Daoy (cell line): Measurements from ENCODE around the gene COL26A1. TPM values are rescaled to one million over a fixed set of nuclear protein-coding genes. Genes with fewer than 3 reads are reported as not detected.
"Not testable (repeated sequence)": the region's sequence is repeated elsewhere in the genome, so short reads cannot be mapped to it uniquely, and the experiment has no call there.

Experiments used
- DNase-seq: peaks from one replicate; pipeline ENCODE4 v3.0.0-alpha.2; 2015; ENCODE audit warnings: low read depth
- total RNA-seq: library from RNA; depleted of rRNA; stranded (reverse); fragments of >200 nt; shearing (Covaris generic); gene quantifications from 2 replicates; pipeline ENCODE4 v1.2.3, GENCODE V29; 2014

The COL26A1 gene
- total RNA-seq, 1 experiment from 2014 or later, result 0.11 TPM

- peak; percentile 56 for DNase-seq
Measured at GRCh38 chr7:101494602-101495329, 132.1 kb downstream of the COL26A1 start.

GRCh38 chr7:101496017-101496416 is 133.3 kb downstream of the COL26A1 start:
- DNase-seq, result peak; percentile 56

GRCh38 chr7:101501351-101501750 is 138.7 kb downstream of the COL26A1 start:
- no peak for DNase-seq

- DNase-seq, result no peak
Measured at GRCh38 chr7:101502466-101503098, 139.9 kb downstream of the COL26A1 start.

GRCh38 chr7:101505510-101505909 is 142.8 kb downstream of the COL26A1 start:
- DNase-seq, result not testable (repeated sequence)

GRCh38 chr7:101506531-101506930 is 143.9 kb downstream of the COL26A1 start:
- peak; percentile 58 for DNase-seq

- DNase-seq, result no peak
Measured at GRCh38 chr7:101507327-101507726, 144.7 kb downstream of the COL26A1 start.

- DNase-seq, result peak; percentile 86
Measured at GRCh38 chr7:101507791-101508252, 145.1 kb downstream of the COL26A1 start.

- no peak for DNase-seq
Measured at GRCh38 chr7:101510297-101510696, 147.6 kb downstream of the COL26A1 start.

- no peak for DNase-seq
Measured at GRCh38 chr7:101511965-101512364, 149.3 kb downstream of the COL26A1 start.

GRCh38 chr7:101516851-101517250 is 154.2 kb downstream of the COL26A1 start:
- no peak for DNase-seq

GRCh38 chr7:101517304-101517703 is 154.6 kb downstream of the COL26A1 start:
- DNase-seq, result no peak

GRCh38 chr7:101518336-101518735 is 155.7 kb downstream of the COL26A1 start:
- DNase-seq, result peak; percentile 72

- peak; percentile 87 for DNase-seq
Measured at GRCh38 chr7:101519324-101520023, 156.8 kb downstream of the COL26A1 start.

GRCh38 chr7:101521430-101521925 is 158.8 kb downstream of the COL26A1 start:
- DNase-seq, result no peak

- DNase-seq, result no peak
Measured at GRCh38 chr7:101522021-101522420, 159.3 kb downstream of the COL26A1 start.

- DNase-seq, result peak; percentile 86
Measured at GRCh38 chr7:101527844-101528667, 165.4 kb downstream of the COL26A1 start.

- no peak for DNase-seq
Measured at GRCh38 chr7:101529560-101529959, 166.9 kb downstream of the COL26A1 start.

GRCh38 chr7:101531726-101532357 is 169.2 kb downstream of the COL26A1 start:
- no peak for DNase-seq

GRCh38 chr7:101532400-101533102 is 169.9 kb downstream of the COL26A1 start:
- DNase-seq, result no peak
